ENCODE results near the gene BCL11A.

DNA sequence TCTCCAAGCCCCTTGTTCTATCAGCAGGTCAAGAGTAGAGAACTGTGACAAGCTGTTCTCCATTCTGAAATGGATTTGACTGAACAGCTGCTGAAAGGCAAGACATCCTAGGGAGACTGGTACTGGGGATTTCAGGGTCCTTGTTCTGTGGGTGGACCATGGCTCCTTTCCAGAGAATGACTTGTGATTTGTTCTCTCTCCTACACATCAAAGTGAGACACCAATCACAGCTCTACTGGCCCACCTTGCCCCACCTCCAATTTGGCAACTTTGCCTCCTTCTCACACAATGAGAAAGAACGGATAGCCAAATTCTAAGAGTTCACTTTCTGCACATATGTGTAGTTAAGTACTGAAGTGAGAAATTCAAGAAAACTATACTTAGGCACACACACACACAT is 67.4 kb downstream of the BCL11A start:
- TF ChIP-seq, protein P1, sequence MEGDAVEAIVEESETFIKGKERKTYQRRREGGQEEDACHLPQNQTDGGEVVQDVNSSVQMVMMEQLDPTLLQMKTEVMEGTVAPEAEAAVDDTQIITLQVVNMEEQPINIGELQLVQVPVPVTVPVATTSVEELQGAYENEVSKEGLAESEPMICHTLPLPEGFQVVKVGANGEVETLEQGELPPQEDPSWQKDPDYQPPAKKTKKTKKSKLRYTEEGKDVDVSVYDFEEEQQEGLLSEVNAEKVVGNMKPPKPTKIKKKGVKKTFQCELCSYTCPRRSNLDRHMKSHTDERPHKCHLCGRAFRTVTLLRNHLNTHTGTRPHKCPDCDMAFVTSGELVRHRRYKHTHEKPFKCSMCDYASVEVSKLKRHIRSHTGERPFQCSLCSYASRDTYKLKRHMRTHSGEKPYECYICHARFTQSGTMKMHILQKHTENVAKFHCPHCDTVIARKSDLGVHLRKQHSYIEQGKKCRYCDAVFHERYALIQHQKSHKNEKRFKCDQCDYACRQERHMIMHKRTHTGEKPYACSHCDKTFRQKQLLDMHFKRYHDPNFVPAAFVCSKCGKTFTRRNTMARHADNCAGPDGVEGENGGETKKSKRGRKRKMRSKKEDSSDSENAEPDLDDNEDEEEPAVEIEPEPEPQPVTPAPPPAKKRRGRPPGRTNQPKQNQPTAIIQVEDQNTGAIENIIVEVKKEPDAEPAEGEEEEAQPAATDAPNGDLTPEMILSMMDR (IDR thresholded peaks at IDR 0.05) = no peak
- TF ChIP-seq EP300 (IDR thresholded peaks at IDR 0.05) (no peak), POLR2A (IDR thresholded peaks at IDR 0.05) (no peak)
